H1 (cell line): ENCODE results near the gene TMEM114. TPM values are rescaled to one million over a fixed set of nuclear protein-coding genes. Genes with fewer than 3 reads are reported as not detected.

Source experiments
- CTCF ChIA-PET: fragments of 300-600 bp; sonication (Branson Sonifier 250); formaldehyde crosslinking; loops from one replicate; lab custom pipeline; 2021; ENCODE audit not compliant: partially characterized antibody; lab: Charles Lee
- POLR2A ChIA-PET: fragments of 300-600 bp; sonication (Branson Sonifier 250); formaldehyde crosslinking; loops from one replicate; lab custom pipeline; 2021; ENCODE audit warnings: inconsistent platforms; ENCODE audit not compliant: partially characterized antibody; lab: Charles Lee
- DNase-seq, 2 experiments: peaks; one replicate each; pipeline versions ENCODE4 v3.0.0 to v3.0.0-alpha.2; 2010 to 2022; ENCODE audit warnings: low spot score in 2 of 2, low read depth in 1 of 2, mixed read lengths in 1 of 2
- FAIRE-seq: peaks from 2 replicates; lab custom pipeline; 2011; peaks lifted over from hg19 to GRCh38; lab: Jason Lieb, UNC
- H2AFZ ChIP-seq: 2 replicates; pipeline ENCODE4 v1.8.1; 2012; ENCODE audit warnings: low read length, inconsistent platforms
- H2AK5ac ChIP-seq: 2 replicates; pipeline ENCODE4 v1.6.1; 2013; ENCODE audit warnings: low read depth, low read length
- H2BK120ac ChIP-seq: replicated peaks from 2 replicates; pipeline ENCODE3; 2013; ENCODE audit warnings: low read depth, low read length, inconsistent platforms
- H2BK12ac ChIP-seq: 2 replicates; pipeline ENCODE4 v1.6.1; 2013; ENCODE audit warnings: low read depth, low read length
- H2BK15ac ChIP-seq: 2 replicates; pipeline ENCODE4 v1.6.1; 2013; ENCODE audit warnings: low read length
- H2BK20ac ChIP-seq: 2 replicates; pipeline ENCODE4 v1.6.1; 2013; ENCODE audit warnings: low read length
- H2BK5ac ChIP-seq: 2 replicates; pipeline ENCODE4 v1.6.1; 2013; ENCODE audit warnings: low read depth, low read length
- H3K14ac ChIP-seq: 2 replicates; pipeline ENCODE4 v1.6.1; 2013; ENCODE audit warnings: inconsistent platforms; ENCODE audit not compliant: insufficient read length
- H3K18ac ChIP-seq: 2 replicates; pipeline ENCODE4 v1.6.1; 2013; ENCODE audit warnings: low read length; ENCODE audit errors: extremely low read depth
- H3K23ac ChIP-seq: 2 replicates; pipeline ENCODE4 v1.6.1; 2013; ENCODE audit warnings: inconsistent platforms; ENCODE audit not compliant: insufficient read length
- H3K23me2 ChIP-seq: 2 replicates; pipeline ENCODE4 v1.6.1; 2013; ENCODE audit warnings: low read depth, low read length
- H3K27ac ChIP-seq: 2 replicates; pipeline ENCODE4 v1.6.1; 2011; ENCODE audit warnings: low read depth, low read length, inconsistent platforms
- H3K27me3 ChIP-seq, 4 experiments: replicated peaks in 1 of 4; 1 replicate in 1 of 4; 2 replicates in 3 of 4; pipeline versions ENCODE4 v1.6.1 to v1.8.1; 2011 to 2013; ENCODE audit warnings: low read length in 3 of 4, mild to moderate bottlenecking in 3 of 4, inconsistent platforms in 2 of 4, mixed read lengths in 2 of 4, moderate library complexity in 1 of 4; ENCODE audit not compliant: control insufficient read depth in 3 of 4, insufficient read depth in 3 of 4; ENCODE audit errors: extremely low read depth in 1 of 4
- H3K36me3 ChIP-seq, 4 experiments: 2 replicates each; pipeline versions ENCODE4 v1.6.1 to v1.8.1; 2011 to 2013; ENCODE audit warnings: mild to moderate bottlenecking in 4 of 4, low read length in 3 of 4, moderate library complexity in 2 of 4, control low read depth in 1 of 4, inconsistent platforms in 1 of 4; ENCODE audit not compliant: insufficient read depth in 4 of 4, control insufficient read depth in 2 of 4
- H3K4ac ChIP-seq: replicated peaks from 2 replicates; pipeline ENCODE3; 2013; ENCODE audit warnings: low read length, low read depth, mixed read lengths, inconsistent platforms; ENCODE audit not compliant: insufficient read length
- H3K4me1 ChIP-seq, 4 experiments: replicated peaks in 1 of 4; 1 replicate in 1 of 4; 2 replicates in 3 of 4; pipeline versions ENCODE4 v1.6.1 to v1.8.1; 2011 to 2013; ENCODE audit warnings: low read length in 3 of 4, inconsistent platforms in 2 of 4, mixed read lengths in 1 of 4; ENCODE audit not compliant: insufficient read depth in 4 of 4, control insufficient read depth in 3 of 4
- H3K4me2 ChIP-seq, 2 experiments: 2 replicates each; pipeline versions ENCODE4 v1.6.1 to v1.8.1; 2011 to 2013; ENCODE audit warnings: low read depth in 2 of 2, low read length in 2 of 2, control low read depth in 1 of 2, inconsistent platforms in 1 of 2, mild to moderate bottlenecking in 1 of 2; ENCODE audit not compliant: insufficient read depth in 1 of 2
- H3K4me3 ChIP-seq, 4 experiments: fragments of 200-600, 300-600 bp in 1 of 4; sonication (generic), shearing (Covaris generic), sonication (Bioruptor Twin) in 1 of 4; 2 replicates each; pipeline versions ENCODE4 v1.5.1 to v1.8.1; 2011 to 2016; ENCODE audit warnings: low read length in 4 of 4, low read depth in 3 of 4, control low read depth in 2 of 4, inconsistent platforms in 2 of 4, mild to moderate bottlenecking in 2 of 4, mixed read lengths in 1 of 4, moderate library complexity in 1 of 4; ENCODE audit not compliant: insufficient read depth in 2 of 4; ENCODE audit errors: extremely low read depth in 1 of 4
- H3K56ac ChIP-seq: replicated peaks from 2 replicates; pipeline ENCODE3; 2013; ENCODE audit warnings: low read depth, mild to moderate bottlenecking, mixed read lengths, low read length, inconsistent platforms; ENCODE audit not compliant: insufficient read length
- H3K79me1 ChIP-seq: 2 replicates; pipeline ENCODE4 v1.6.1; 2013; ENCODE audit warnings: low read depth, low read length, control low read depth
- H3K79me2 ChIP-seq, 2 experiments: 2 replicates each; pipeline versions ENCODE4 v1.6.1 to v1.8.1; 2012 to 2013; ENCODE audit warnings: low read length in 2 of 2, mild to moderate bottlenecking in 2 of 2, inconsistent platforms in 1 of 2; ENCODE audit not compliant: insufficient read depth in 2 of 2, control insufficient read depth in 1 of 2
- H3K9ac ChIP-seq, 4 experiments: replicated peaks in 1 of 4; 1 replicate in 1 of 4; 2 replicates in 3 of 4; pipeline versions ENCODE4 v1.6.1 to v1.8.1; 2011 to 2013; ENCODE audit warnings: low read depth in 3 of 4, low read length in 3 of 4, control low read depth in 2 of 4, mild to moderate bottlenecking in 2 of 4, moderate library complexity in 2 of 4, inconsistent platforms in 1 of 4; ENCODE audit errors: extremely low read depth in 1 of 4
- H3K9me3 ChIP-seq, 2 experiments: 2 replicates each; pipeline versions ENCODE4 v1.6.1 to v1.8.1; 2012 to 2013; ENCODE audit warnings: mild to moderate bottlenecking in 2 of 2, moderate library complexity in 2 of 2, control low read depth in 1 of 2, inconsistent platforms in 1 of 2, low read depth in 1 of 2, low read length in 1 of 2, mixed read lengths in 1 of 2; ENCODE audit not compliant: insufficient read depth in 2 of 2
- H4K20me1 ChIP-seq, 2 experiments: replicated peaks in 1 of 2; 2 replicates each; pipeline versions ENCODE3 to v1.8.1; 2011 to 2013; ENCODE audit warnings: inconsistent platforms in 2 of 2, low read length in 2 of 2, mild to moderate bottlenecking in 1 of 2; ENCODE audit not compliant: insufficient read depth in 2 of 2, control insufficient read depth in 1 of 2
- H4K5ac ChIP-seq: 2 replicates; pipeline ENCODE4 v1.6.1; 2013; ENCODE audit warnings: low read length, low read depth, mixed read lengths, inconsistent platforms; ENCODE audit not compliant: insufficient read length
- H4K8ac ChIP-seq: 2 replicates; pipeline ENCODE4 v1.8.0; 2013; ENCODE audit warnings: mild to moderate bottlenecking, moderate library complexity, low read length, inconsistent platforms; ENCODE audit not compliant: insufficient read depth; ENCODE audit errors: extremely low read depth
- H4K91ac ChIP-seq: replicated peaks from 2 replicates; pipeline ENCODE3; 2013; ENCODE audit warnings: low read length, mixed read lengths, inconsistent platforms; ENCODE audit not compliant: insufficient read length
- EGR1 ChIP-seq: IDR thresholded peaks from 2 replicates; pipeline ENCODE4 v1.6.1; 2011; ENCODE audit warnings: low read depth, low read length, borderline replicate concordance
- KDM4A ChIP-seq: IDR thresholded peaks from one replicate; pipeline ENCODE4 v1.7.1; 2012; ENCODE audit warnings: low read depth, mild to moderate bottlenecking, moderate library complexity, low read length, inconsistent platforms; ENCODE audit not compliant: severe bottlenecking
- PHF8 ChIP-seq: fragments of 200-600 bp; sonication (generic); conservative IDR thresholded peaks from 2 replicates; pipeline ENCODE4 v1.7.1; 2012; ENCODE audit warnings: low read depth, mild to moderate bottlenecking, inconsistent platforms, low read length, moderate library complexity
- POU5F1 ChIP-seq: IDR thresholded peaks from 2 replicates; pipeline ENCODE4 v1.6.1; 2011; ENCODE audit warnings: low read depth, mild to moderate bottlenecking, low read length, moderate library complexity
- SIN3A ChIP-seq, 2 experiments: IDR thresholded peaks in 1 of 2; conservative IDR thresholded peaks in 1 of 2; 2 replicates each; pipeline ENCODE4 v1.6.1; 2011 to 2012; ENCODE audit warnings: low read length in 2 of 2, improper control_type of control experiment in 1 of 2, low read depth in 1 of 2, mild to moderate bottlenecking in 1 of 2
- SIRT6 ChIP-seq: IDR thresholded peaks from one replicate; pipeline ENCODE4 v1.7.1; 2012; ENCODE audit warnings: low read length, inconsistent platforms
- SIX5 ChIP-seq: IDR thresholded peaks from 2 replicates; pipeline ENCODE4 v1.6.1; 2011; ENCODE audit warnings: mild to moderate bottlenecking, low read depth, low read length
- SP1 ChIP-seq: IDR thresholded peaks from 2 replicates; pipeline ENCODE4 v1.6.1; 2011; ENCODE audit warnings: low read depth, low read length
- SRF ChIP-seq: IDR thresholded peaks from 2 replicates; pipeline ENCODE4 v1.6.1; 2011; ENCODE audit warnings: mild to moderate bottlenecking, low read depth, low read length, moderate library complexity
- TCF12 ChIP-seq: IDR thresholded peaks from 2 replicates; pipeline ENCODE4 v1.6.1; 2011; ENCODE audit warnings: low read depth, mild to moderate bottlenecking, low read length
- WGBS, 2 experiments: shearing (Covaris generic) in 1 of 2; methylation state at CpG; one replicate each; pipeline versions ENCODE4 v1.1.6 to v1.1.7; 2013 to 2015; ENCODE audit warnings: low lambda C conversion rate in 2 of 2, mixed read lengths in 2 of 2, inconsistent platforms in 1 of 2, low coverage in 1 of 2, missing lambda C conversion rate in 1 of 2; ENCODE audit not compliant: insufficient replicate concordance in 2 of 2, insufficient coverage in 1 of 2, insufficient read length in 1 of 2; ENCODE audit errors: extremely low coverage in 1 of 2, missing lambda C conversion rate in 1 of 2; 5-methylcytosine and 5-hydroxymethylcytosine counted together
- polyA plus RNA-seq, 7 experiments: library from polyadenylated mRNA; depleted of rRNA in 3 of 7; stranded (reverse) in 5 of 7; unstranded in 2 of 7; fragments of >200 nt in 5 of 7; fragments of 200-250 nt in 2 of 7; gene quantifications; 1 replicate in 5 of 7; 2 replicates in 1 of 7; 4 replicates in 1 of 7; pipeline versions ENCODE4 v1.2.1 to v1.2.3, GENCODE V29; 2011 to 2013; ENCODE audit warnings: missing spikeins in 2 of 7, mixed read lengths in 2 of 7
- total RNA-seq: library from RNA; stranded (reverse); fragmentation: NEBNext Ultra II Directional; extraction: Animal tissue kit (Norgen Biotek cat#: 25700); gene quantifications from 2 replicates; pipeline ENCODE4 v1.2.1, GENCODE V29; 2021
- TF ChIP-seq, protein P1 (sequence below): IDR thresholded peaks from 2 replicates; pipeline ENCODE4 v1.6.1; 2012; ENCODE audit warnings: inconsistent platforms
- TF ChIP-seq, protein P2 (sequence below), 3 experiments: IDR thresholded peaks; 1 replicate in 2 of 3; 2 replicates in 1 of 3; pipeline versions ENCODE4 v1.5.1 to v1.6.1; 2011; ENCODE audit warnings: low read length in 3 of 3, mild to moderate bottlenecking in 3 of 3, inconsistent platforms in 2 of 3, low read depth in 1 of 3, moderate library complexity in 1 of 3; ENCODE audit not compliant: insufficient read depth in 1 of 3; ENCODE audit errors: control extremely low read depth in 1 of 3

The TMEM114 gene
- total and polyA plus RNA-seq, 2 of the 8 experiments (the other 6 are each of a cell fraction or from before 2014, with no cell fraction given): 1.6 to 2.9 TPM

DNA sequence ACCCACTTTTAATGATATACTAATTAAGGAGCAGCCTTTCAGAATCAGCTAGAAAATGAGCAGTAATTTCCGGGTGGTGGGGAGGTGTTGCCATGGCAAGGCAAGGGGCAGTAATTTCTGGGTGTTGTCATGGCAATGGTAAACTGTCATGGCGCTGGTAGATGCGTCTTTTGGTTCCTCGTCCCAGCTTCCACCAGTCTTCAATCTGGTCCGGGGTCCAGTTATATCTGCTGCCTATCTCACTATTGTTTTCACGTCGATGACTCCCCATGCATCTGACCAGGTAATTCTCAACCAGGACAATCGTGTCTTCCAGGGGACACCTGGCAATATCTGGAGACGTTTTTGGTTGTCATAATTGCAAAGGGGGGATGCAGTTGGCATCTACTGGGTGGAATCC, 34.9 kb downstream of the TMEM114 start:
- Histone ChIP-seq H4K5ac (no peak overlapping the region), H3K9ac (no peak overlapping the region), H2BK12ac (no peak overlapping the region), H2BK120ac (no peak overlapping the region), H3K27ac (no peak overlapping the region), H3K4me2 (no peak overlapping the region), H3K18ac (no peak overlapping the region), H3K4me1 (peaks cover 0 to 5% (median 3%) of the 10 kb centered on the region in 4 experiments; a peak in 6 of 7 replicates), H3K56ac (no peak overlapping the region), H2AK5ac (no peak overlapping the region), H3K23me2 (no peaks in the 10 kb centered on the region), H3K4ac (no peak overlapping the region), H2BK15ac (no peak overlapping the region), H3K79me1 (no peaks in the 10 kb centered on the region), H3K23ac (no peak overlapping the region), H3K4me3 (no peak overlapping the region), H3K9me3 (no peaks in the 10 kb centered on the region), H4K91ac (no peak overlapping the region), H2BK5ac (no peak overlapping the region), H3K27me3 (peaks cover 0 to 3% (median 2%) of the 10 kb centered on the region in 4 experiments; a peak in 5 of 7 replicates), H3K36me3 (no peaks in the 10 kb centered on the region), H3K79me2 (no peaks in the 10 kb centered on the region), H4K20me1 (no peaks in the 10 kb centered on the region), H4K8ac (no peak overlapping the region), H2BK20ac (no peak overlapping the region), H2AFZ (no peak overlapping the region), H3K14ac (no peak overlapping the region)
- no peak for FAIRE-seq
- ChIA-PET POLR2A (no interaction called here), CTCF (no interaction called here)
- 79% methylated on average over 9 of the region's 9 CpGs; no CpG with 5 or more reads in 1 of the 2 experiments for WGBS, 2 experiments
- no peak for DNase-seq
- TF ChIP-seq TCF12: no peak
- TF ChIP-seq, protein P1, sequence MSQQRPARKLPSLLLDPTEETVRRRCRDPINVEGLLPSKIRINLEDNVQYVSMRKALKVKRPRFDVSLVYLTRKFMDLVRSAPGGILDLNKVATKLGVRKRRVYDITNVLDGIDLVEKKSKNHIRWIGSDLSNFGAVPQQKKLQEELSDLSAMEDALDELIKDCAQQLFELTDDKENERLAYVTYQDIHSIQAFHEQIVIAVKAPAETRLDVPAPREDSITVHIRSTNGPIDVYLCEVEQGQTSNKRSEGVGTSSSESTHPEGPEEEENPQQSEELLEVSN: no peak
- no peak for TF ChIP-seq POU5F1
- TF ChIP-seq SIRT6: no peak
- TF ChIP-seq, protein P2, sequence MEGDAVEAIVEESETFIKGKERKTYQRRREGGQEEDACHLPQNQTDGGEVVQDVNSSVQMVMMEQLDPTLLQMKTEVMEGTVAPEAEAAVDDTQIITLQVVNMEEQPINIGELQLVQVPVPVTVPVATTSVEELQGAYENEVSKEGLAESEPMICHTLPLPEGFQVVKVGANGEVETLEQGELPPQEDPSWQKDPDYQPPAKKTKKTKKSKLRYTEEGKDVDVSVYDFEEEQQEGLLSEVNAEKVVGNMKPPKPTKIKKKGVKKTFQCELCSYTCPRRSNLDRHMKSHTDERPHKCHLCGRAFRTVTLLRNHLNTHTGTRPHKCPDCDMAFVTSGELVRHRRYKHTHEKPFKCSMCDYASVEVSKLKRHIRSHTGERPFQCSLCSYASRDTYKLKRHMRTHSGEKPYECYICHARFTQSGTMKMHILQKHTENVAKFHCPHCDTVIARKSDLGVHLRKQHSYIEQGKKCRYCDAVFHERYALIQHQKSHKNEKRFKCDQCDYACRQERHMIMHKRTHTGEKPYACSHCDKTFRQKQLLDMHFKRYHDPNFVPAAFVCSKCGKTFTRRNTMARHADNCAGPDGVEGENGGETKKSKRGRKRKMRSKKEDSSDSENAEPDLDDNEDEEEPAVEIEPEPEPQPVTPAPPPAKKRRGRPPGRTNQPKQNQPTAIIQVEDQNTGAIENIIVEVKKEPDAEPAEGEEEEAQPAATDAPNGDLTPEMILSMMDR (IDR thresholded peaks at IDR 0.05; ENCODE audit: control extremely low read depth in 1 of 3, insufficient read depth in 1 of 3, low read depth in 1 of 3, low read length in 3 of 3): no peak
- no peak for TF ChIP-seq SRF
- TF ChIP-seq PHF8: no peak
- TF ChIP-seq SIX5: no peak
- TF ChIP-seq EGR1: no peak
- TF ChIP-seq KDM4A: no peak
- no peak for TF ChIP-seq SIN3A (conservative IDR thresholded peaks at IDR 0.05 in 1 of 2, IDR thresholded peaks at IDR 0.05 in 1 of 2; ENCODE audit: low read depth in 1 of 2, low read length in 2 of 2)
- TF ChIP-seq SP1: no peak
